HG03066 (cell line): Measurements from ENCODE around the gene VSIG4.
"Not testable (repeated sequence)": the region's sequence is repeated elsewhere in the genome, so short reads cannot be mapped to it uniquely, and the experiment has no call there.

Experiments
- ATAC-seq: cut with Tn5 transposase; IDR thresholded peaks from one replicate; pipeline ENCODE4 v1.9.1; 2021; ENCODE audit warnings: low read depth; ENCODE audit not compliant: unreplicated experiment

VSIG4 gene, protein sequence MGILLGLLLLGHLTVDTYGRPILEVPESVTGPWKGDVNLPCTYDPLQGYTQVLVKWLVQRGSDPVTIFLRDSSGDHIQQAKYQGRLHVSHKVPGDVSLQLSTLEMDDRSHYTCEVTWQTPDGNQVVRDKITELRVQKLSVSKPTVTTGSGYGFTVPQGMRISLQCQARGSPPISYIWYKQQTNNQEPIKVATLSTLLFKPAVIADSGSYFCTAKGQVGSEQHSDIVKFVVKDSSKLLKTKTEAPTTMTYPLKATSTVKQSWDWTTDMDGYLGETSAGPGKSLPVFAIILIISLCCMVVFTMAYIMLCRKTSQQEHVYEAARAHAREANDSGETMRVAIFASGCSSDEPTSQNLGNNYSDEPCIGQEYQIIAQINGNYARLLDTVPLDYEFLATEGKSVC

DNA sequence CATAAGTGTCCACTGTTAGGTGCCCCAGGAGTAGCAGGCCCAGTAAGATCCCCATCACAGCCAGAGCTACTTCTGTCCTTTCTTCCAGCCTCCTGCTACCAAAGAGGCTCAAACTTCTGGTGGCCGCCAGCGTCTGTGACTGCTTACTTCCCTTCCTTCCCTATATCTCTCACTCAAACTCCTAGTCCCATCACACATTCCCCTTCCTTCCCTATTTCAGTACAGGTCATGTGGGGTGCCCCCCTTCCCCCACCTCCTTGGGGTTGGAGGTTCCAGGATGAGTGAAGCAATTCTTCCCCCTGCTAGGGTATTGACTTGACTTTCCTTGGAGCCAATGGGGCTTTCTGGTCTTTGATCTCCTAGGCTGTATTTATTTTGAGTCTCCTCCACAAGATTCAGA lies at the start of gene VSIG4:
Gene VSIG4 (minus strand): TSS at position 137 of the 400 bp plus-strand sequence. CDS start 82 bp downstream, at position 55.
- no peak for ATAC-seq

GRCh38 chrX:66076801-66077200 lies 36.9 kb upstream of the VSIG4 start:
- ATAC-seq: no peak

DNA sequence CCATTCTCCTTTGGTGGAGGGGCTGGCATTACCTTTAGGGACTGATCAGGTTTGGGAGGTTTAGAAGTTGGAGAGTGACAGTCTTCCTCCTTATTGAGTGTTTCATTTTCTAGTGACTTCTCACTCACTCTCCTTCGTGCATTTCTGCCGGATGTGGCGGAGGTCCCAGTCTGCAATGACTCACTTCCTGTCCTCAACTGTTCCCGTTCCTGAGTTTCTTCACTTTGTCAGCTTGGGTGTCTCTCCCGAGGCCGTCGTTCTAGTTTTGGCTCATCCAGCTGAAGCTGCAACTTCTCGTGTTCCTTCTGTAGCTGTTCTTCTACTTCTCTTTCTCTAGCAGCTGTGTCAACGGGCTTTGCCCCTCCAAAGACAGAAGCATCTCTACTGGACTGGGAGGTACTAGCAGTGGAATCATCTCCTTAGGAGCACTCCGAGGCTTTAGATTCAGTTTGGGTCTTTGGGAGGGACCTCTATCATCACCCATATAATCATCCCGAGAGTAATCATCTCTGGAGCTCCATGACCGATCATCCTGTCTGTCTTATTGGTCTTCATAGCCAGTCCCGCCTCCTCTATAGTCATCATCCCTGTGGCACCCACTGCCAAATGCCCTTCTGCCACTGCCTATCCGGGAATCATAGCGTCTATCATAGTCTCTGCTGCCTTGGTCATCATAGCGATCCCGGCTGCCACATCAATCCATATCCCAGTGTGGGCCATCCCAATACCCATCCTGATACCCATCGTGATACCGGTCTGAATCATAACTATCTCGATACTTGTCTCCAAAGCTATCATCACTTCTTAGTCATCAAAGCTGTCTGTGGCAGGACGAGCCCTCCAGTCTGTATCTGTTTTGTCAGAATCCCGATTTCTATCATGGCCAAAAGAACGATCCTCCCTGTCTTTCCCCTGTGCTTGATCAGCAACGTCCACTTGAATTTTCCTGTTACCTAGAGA lies 35.3 kb upstream of the VSIG4 start:
- no peak for ATAC-seq

GRCh38 chrX:66071126-66071525 lies 31.2 kb upstream of the VSIG4 start:
- no peak for ATAC-seq

- no peak for ATAC-seq
These were observed 24.4 kb upstream of the VSIG4 start for GRCh38 chrX:66064261-66064660.

DNA sequence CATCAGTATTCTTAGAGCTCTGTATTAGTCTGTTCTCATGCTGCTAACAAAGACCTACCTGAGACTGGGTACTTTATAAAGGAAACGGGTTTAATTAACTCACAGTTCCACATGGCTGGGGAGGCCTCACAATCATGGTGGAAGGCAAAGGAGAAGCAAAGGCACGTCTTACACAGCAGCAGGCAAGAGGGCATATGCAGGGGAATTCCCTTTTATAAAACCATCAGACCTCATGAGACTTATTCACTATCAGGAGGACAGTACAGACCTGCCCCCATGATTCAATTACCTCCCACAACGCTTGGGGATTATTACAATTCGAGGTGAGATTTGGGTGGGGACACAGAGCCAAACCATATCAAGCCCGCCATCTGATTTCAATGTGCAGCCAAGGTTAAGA lies 17.1 kb upstream of the VSIG4 start:
- ATAC-seq: not testable (repeated sequence)

GRCh38 chrX:66054978-66055377 lies 15.1 kb upstream of the VSIG4 start:
- no peak for ATAC-seq

DNA sequence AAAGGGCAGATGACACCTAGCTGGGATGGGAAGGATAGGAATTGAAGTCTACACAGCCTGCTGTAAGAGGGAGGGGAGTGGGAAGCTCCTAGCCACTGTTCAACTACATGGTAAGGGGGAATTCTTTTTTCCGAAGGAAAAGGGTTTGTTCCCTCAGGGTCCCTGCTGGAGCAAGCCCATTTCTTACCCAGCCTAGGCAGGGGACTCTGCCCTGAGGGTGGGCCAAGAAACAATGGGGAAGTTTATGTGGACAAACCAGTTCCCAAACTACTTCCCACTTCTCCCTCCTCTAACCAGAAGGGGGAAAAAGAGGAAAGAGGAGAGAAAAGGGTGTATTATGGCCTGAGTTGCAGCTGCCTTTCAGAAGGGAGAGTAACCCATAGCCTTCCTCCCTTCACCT lies 13.5 kb upstream of the VSIG4 start:
- no peak for ATAC-seq

DNA sequence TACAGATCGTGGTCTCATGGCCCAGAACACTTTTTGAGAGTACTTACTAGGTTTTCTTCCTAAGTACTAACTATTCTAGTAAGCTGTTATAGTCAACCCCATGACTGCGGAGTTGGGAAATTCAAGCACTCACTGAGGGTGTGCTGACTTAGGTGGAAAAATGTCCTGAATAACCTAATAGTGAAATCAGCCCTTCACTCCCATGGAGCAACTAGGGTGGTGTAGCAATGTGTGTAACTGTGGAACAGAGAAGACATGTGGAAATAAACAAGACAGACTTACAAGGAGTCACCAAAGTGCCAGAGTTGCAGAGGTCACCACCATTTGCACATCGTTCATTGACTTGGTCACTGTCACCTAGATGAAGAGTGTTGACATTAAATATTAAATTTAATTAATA lies 12.1 kb upstream of the VSIG4 start:
- no peak for ATAC-seq

DNA sequence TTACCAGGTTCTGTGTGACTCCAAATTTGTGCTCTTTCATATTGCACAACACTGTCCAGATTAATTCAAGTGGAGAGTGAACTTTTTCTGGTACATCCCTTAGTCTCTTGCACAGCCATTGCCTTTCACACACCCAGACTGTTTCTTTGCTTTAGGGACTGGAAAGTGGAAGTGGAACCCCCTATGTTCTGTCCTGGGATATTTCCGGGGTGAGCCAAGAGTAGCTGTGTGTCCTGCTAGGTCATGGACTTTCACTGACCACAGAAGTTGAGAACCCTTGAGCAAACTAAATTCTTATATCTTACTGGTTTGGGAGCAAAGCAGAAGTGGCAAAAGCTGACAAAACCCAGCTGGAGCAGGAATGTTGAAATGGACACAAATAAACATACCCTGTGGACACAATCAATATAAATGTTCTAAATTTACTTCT lies 10.3 kb upstream of the VSIG4 start:
- no peak for ATAC-seq

DNA sequence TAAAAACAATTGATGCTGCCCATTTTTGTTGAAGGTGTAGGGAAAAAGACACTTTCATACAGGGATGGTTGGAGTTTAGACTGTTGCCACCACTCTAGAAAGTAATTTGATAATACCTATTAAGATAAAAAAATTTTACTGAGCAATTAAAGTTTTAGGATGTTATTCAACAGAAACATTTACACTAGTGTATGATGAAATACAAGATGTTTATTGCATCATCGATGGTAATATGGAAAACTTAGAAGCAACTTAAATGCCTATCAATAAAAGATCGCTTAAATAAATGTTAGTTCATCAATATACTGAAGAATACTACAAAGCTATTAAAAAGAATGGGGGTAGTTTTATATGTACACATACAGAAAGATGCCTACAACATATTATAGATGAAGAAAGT lies 9.2 kb upstream of the VSIG4 start:
- no peak for ATAC-seq

DNA sequence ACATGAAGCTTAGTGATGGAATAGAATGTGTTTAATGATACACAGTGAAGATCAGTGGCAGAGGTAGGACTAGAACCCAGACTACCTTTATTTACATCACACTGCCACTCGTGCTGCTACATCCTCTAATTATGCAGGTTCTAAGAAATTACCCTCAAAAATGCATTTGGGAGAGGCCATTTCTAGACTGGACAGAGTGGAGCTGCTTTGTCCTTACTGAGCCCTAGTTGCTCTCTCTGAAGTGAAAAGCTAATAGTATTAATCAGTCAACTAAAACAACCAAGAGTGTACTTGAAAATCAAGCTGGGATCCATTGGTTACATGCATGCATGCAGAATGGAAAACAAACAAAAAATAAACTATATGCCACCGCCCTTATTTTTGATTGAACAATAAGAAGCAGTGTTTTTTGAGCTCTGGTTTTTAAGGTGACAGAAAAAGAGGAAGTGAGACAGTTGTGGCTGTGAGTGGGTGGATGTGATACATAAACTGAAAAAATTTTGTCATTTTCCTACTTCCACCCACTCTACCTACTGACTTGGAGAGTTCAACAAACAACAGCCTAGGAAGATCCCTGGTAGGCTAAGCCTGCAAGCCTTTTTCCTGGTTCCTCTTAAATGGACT lies 6.8 kb upstream of the VSIG4 start:
- peak; percentile 61 for ATAC-seq

DNA sequence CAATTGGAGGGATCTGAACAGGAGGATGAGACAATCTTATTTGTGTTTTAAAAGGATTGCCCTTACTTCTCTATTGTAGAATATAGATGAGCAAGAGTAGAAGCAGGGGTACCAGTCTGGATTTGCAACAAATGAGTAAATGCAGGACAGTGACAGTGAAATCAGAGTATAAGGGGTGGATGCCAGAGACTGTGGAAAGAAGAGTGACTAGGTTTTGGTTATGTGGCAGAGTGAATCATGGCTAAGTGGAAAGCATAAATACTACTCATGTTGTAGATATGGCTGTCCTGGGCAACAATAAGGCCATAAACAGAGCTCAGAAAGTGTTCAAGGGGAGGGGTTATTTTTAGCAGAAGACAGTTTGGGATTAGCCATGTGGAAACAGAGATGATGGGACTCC lies 6.0 kb upstream of the VSIG4 start:
- no peak for ATAC-seq

DNA sequence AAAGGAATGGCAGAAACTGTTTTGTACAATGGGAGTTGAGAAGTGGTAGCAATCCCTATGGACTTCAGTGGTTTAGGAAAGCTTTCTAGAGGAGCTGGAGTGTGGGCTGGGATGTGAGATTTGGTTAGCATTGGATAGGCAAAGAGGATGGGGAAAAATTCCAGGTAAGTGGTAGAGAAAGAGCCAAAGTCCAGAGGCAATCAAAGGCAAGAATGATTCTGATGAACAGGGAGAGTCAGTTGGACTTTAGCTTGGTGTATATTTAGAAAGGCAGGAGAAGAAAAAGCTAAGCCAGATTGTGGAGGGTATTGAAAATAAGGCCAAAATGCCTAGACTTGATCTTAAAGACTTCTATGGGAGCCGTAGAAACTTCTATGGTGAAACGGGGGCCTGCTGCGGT lies 3.7 kb upstream of the VSIG4 start:
- ATAC-seq: no peak

- peak; percentile 44 for ATAC-seq
These were observed 2.6 kb upstream of the VSIG4 start for GRCh38 chrX:66042307-66043077.

- no peak for ATAC-seq
These were observed 1.8 kb downstream of the VSIG4 start for GRCh38 chrX:66038115-66038514.

GRCh38 chrX:66036231-66036630 lies 3.6 kb downstream of the VSIG4 start:
- no peak for ATAC-seq

- no peak for ATAC-seq
These were observed 4.2 kb downstream of the VSIG4 start for GRCh38 chrX:66035667-66036066.

DNA sequence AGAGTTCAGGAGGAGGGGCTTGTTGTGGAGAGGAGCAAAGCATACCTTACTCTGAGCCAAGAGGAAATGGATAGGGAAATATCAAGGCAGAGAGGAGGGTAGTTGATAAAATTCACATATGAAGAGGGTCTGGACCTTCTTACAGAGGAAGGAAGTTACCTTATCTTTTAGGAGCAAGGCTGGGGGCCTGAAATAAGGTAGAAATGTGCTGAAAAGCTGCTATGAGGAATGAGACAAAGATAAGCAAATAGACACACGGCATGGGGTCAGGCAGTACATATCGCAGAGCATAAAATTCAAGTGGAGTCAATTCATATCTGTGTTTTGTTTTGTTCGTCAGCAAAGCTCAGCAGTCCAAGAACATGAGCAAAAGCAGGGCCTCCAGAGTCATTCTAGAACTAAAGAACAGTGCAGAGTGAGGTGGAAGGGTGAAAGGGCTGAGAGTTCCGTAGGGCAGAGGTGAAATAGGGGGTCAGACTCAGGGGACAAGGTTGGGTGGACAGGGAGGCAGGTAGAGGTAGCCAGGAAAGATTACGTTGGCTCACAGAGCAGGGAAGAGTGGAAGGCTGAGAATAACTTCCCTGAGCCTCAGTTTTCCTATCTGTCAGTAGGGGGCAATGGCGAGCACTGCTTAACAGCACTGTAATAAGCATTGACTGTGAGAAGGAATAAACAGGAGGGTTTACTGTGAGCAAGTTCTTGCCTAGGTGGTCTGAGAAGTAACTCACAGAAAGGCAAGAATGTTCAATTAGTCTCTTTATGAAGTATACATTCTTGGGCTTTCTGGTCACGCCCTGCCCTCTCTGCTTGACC lies 9.2 kb downstream of the VSIG4 start:
- ATAC-seq: no peak
